Pancreas (tissue), 10 donors: Measurements from ENCODE around the gene RGL4. TPM values are rescaled to one million over a fixed set of nuclear protein-coding genes. Genes with fewer than 3 reads are reported as not detected.

Experiments used
- ATAC-seq, 4 donors: fragments of 200-7000 bp; cut with Tn5 transposase; one replicate each; pipeline versions ENCODE4 v1.8.0 to v1.9.1; 2020; ENCODE audit warnings: mild to moderate bottlenecking in 4 of 4, moderate library complexity in 4 of 4
- DNase-seq, 6 donors: peaks; one replicate each; pipeline ENCODE4 v3.0.0-alpha.2; 2020
- FAIRE-seq: peaks from 2 replicates; lab custom pipeline; 2012; peaks lifted over from hg19 to GRCh38; lab: Jason Lieb, UNC
- H3K27ac ChIP-seq, 4 donors: fragments of 200-600 bp; sonication (generic); 1 replicate in 3 of 4; 2 replicates in 1 of 4; pipeline versions ENCODE4 v1.5.0 to v1.8.0; 2020
- H3K27me3 ChIP-seq, 4 donors: fragments of 200-600 bp; one replicate each; pipeline ENCODE4 v1.8.0; 2021
- H3K36me3 ChIP-seq, 3 donors: fragments of 200-600 bp; sonication (generic) in 1 of 3; one replicate each; pipeline versions ENCODE4 v1.5.0 to v1.8.0; 2020 to 2021
- H3K4me1 ChIP-seq, 3 donors: fragments of 200-600 bp; one replicate each; pipeline ENCODE4 v1.8.0; 2021
- H3K4me3 ChIP-seq, 4 donors: fragments of 200-600 bp; sonication (generic) in 2 of 4; one replicate each; pipeline versions ENCODE4 v1.5.0 to v1.8.0; 2020 to 2021
- H3K9me3 ChIP-seq, 4 donors: fragments of 200-600 bp; one replicate each; pipeline ENCODE4 v1.8.0; 2021
- WGBS, 2 donors: extraction: QIAGEN DNeasy Blood & Tissue Kit; methylation state at CpG; one replicate each; pipeline ENCODE4 v1.1.7; 2013; 5-methylcytosine and 5-hydroxymethylcytosine counted together
- intact Hi-C, 3 donors: fragments of 100-400 bp; cut with DNase I; formaldehyde crosslinking; loops; one replicate each; pipeline versions ENCODE4 v1.11.1 to v1.14.2; 2022
- polyA plus RNA-seq, 2 donors: library from polyadenylated mRNA; stranded (reverse); fragments of 200-250 nt; gene quantifications; one replicate each; pipeline ENCODE4 v1.2.3, GENCODE V29; 2013
- total RNA-seq, 6 donors: library from RNA; stranded (reverse); fragmentation: NEBNext Ultra II Directional in 4 of 6; extraction: Animal tissue kit (Norgen Biotek cat#: 25700) in 4 of 6; gene quantifications; one replicate each; pipeline versions ENCODE4 v1.2.1 to v1.2.4, GENCODE V29; 2021 to 2023
- TF ChIP-seq, protein P1 (sequence below), 4 donors: fragments of 200-600 bp; sonication (generic) in 3 of 4; IDR thresholded peaks; one replicate each; pipeline versions ENCODE4 v1.5.0 to v1.8.0; 2021; ENCODE audit warnings: antibody characterized with exemption in 4 of 4
- donor health status: healthy with polysubstance abuse.
- donor health status: DM: no; HTN: no; CAD: no; lungs with moderate emphysema.
- donor health status: DM: no; HTN: no; CAD: no.
- donor health status: control.
- donor health status: control.
- donor health status: Bipolar disorder and iron deficiency.
- donor health status: DM: yes; HTN: yes; CAD: no.
- donor health status: DM: no; HTN: no; CAD: no.
- donor health status: DM: no; HTN: no; CAD: no.
- donor health status: DM: yes; HTN: yes; CAD: no.

RGL4 gene
- total and polyA plus RNA-seq, 8 donors = 0.42 to 0.95 (median 0.61) TPM; not detected in 4

GRCh38 chr22:23709107-23709506 lies 18.3 kb downstream of the RGL4 start:
- Histone ChIP-seq H3K4me3 (no peak overlapping the region), H3K4me1 (no peaks in the 10 kb centered on the region), H3K36me3 (peaks cover 8 to 49% (median 22%) of the 10 kb centered on the region in 3 donors), H3K27ac (no peak overlapping the region), H3K9me3 (no peaks in the 10 kb centered on the region), H3K27me3 (no peaks in the 10 kb centered on the region)
- TF ChIP-seq, protein P1, sequence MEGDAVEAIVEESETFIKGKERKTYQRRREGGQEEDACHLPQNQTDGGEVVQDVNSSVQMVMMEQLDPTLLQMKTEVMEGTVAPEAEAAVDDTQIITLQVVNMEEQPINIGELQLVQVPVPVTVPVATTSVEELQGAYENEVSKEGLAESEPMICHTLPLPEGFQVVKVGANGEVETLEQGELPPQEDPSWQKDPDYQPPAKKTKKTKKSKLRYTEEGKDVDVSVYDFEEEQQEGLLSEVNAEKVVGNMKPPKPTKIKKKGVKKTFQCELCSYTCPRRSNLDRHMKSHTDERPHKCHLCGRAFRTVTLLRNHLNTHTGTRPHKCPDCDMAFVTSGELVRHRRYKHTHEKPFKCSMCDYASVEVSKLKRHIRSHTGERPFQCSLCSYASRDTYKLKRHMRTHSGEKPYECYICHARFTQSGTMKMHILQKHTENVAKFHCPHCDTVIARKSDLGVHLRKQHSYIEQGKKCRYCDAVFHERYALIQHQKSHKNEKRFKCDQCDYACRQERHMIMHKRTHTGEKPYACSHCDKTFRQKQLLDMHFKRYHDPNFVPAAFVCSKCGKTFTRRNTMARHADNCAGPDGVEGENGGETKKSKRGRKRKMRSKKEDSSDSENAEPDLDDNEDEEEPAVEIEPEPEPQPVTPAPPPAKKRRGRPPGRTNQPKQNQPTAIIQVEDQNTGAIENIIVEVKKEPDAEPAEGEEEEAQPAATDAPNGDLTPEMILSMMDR (IDR thresholded peaks at IDR 0.05) = no peak
- DNase-seq (no peak), ATAC-seq (no peak), FAIRE-seq (no peak)
- intact Hi-C loops = no loop called here
- WGBS, 2 donors = 96 to 98% methylated on average over 2 of the region's 2 CpGs

DNA sequence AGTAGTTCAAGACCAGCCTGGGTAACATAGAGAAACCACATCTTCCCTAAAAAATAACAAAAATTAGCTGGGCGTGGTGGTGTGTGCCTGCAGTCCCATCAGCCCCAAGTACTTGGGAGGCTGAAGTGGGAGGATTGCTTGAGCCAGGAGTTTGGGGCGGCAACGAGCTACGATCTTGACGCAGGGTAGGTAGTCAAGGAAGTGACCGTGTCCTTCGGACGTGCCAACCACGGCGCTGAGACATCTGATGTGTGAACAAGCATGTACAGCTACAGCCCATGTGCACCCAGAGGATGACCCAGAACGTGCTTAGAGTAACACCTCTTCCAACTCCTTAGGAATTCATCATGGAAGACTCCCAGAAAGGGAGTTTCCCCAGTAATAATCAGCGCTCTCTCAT lies 21.4 kb downstream of the RGL4 start:
- H3K27me3 ChIP-seq = no peaks in the 10 kb centered on the region
- 94 to 96% methylated on average over 12 of the region's 12 CpGs for WGBS, 2 donors
- intact Hi-C loops = no loop called here
- H3K36me3 ChIP-seq = peaks cover 6 to 34% (median 12%) of the 10 kb centered on the region in 3 donors
- peaks cover 0 to 8% (median 0%) of the 10 kb centered on the region in 3 donors for H3K4me1 ChIP-seq
- FAIRE-seq = no peak
- H3K9me3 ChIP-seq = no peaks in the 10 kb centered on the region
- ATAC-seq = no peak
- TF ChIP-seq, protein P1 (IDR thresholded peaks at IDR 0.05) = no peak
- no peak overlapping the region for H3K4me3 ChIP-seq
- no peak overlapping the region for H3K27ac ChIP-seq
- peak in 1 of 6 donors; percentile 43 for DNase-seq

DNA sequence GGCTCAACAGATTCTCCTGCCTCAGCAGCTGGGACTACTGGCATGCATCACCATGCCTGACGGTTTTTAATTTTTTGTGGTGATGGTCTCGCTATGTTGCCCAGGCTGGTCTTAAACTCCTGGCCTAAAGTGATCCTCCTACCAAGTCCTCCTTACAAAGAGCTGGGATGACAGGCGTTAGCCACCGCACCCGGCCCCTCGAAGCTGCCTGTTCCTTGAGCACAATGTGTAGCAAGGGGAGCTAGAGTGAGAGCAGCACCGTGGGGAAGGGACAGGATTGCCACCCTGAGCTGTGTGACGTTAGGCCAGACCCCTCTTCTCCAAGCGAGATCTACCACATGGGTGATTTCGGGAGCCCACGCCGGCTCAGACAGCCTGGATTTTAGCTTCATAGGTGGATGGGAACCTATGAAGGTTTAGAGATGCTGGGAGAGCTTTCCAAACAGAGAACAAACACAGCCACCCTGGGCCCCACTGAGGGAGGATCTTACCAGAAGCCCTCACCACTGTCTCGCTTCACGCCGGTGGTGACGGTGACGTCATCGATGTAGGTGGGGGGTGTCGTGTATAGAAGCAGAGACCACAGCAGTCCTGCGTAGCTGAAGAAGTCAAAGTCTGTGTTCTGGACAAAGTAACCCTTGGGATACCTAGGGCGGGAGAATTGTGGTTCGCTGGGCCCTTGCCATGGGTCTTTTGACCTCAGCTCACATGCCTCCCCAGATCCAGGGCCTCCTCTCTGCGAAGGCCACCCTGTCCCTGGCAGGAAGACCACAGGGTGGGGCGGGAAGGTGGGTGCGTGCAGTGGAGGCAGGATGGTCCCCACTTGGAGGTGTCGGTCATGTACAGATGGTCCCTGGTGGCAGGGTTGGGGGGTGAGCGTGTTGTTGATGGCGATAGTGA lies 23.1 kb downstream of the RGL4 start:
- H3K4me3 ChIP-seq = no peak overlapping the region
- DNase-seq = peak in 2 of 6 donors; percentile 41 to 44
- intact Hi-C loops = no loop called here
- 90 to 96% methylated on average over 28 of the region's 28 CpGs for WGBS, 2 donors
- no peak overlapping the region for H3K27ac ChIP-seq
- peaks cover 0 to 8% (median 0%) of the 10 kb centered on the region in 3 donors for H3K4me1 ChIP-seq
- peaks cover under 1 to 18% (median 2%) of the 10 kb centered on the region in 3 donors for H3K36me3 ChIP-seq
- FAIRE-seq = no peak
- no peak for ATAC-seq
- TF ChIP-seq, protein P1 (IDR thresholded peaks at IDR 0.05) = no peak
- no peaks in the 10 kb centered on the region for H3K9me3 ChIP-seq
- H3K27me3 ChIP-seq = no peaks in the 10 kb centered on the region

DNA sequence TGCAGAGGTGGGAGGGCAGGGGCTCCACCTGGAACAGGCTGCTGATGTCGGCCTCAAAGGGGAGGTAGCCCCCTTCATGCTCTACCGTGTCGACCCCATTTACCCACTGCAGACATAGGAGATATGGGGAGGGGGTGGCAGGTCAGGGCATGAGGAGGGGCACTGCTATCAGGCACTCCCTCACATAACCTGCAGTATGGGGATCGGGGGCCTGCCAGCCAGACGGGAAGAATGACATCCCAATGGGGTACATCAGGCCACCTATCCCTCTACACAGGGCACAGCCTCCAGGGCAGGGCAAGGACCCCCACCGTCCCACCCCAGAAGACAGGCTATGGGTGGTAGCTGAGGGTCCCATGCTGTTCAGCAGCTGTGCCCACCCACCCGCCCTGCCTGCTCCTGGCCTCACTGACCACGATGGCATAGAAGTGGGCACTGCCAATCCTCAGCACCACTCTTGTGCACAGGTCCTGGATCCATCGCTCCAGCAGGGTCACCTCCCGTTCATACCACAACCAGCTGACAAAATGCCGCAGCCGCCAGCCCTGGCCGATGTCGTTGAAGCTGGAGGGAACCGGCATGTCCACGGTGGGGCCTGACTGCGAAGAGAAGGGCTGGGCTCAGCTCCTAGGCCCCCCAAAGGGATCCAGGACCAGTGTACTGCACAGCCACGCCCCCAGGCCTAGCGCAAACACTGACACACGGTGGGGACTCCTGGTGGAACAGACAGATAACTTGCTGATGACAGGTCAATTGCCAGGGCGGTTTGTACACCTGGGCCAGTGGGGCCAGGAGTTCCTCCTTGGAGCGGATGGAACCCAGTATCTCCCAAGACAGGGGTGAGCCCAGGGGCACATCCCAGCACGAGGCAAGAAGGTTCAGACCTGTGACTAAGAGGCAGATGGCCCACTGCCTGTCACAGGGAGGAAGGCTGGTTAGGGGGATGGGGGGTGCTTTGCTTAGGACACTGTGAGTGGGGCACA lies 24.1 kb downstream of the RGL4 start:
- 86 to 89% methylated on average over 23 of the region's 23 CpGs for WGBS, 2 donors
- peaks cover 0 to 12% (median 0%) of the 10 kb centered on the region in 3 donors for H3K36me3 ChIP-seq
- FAIRE-seq (no peak), DNase-seq (peak in 2 of 6 donors; percentile 46 to 64), ATAC-seq (no peak)
- H3K9me3 ChIP-seq = no peaks in the 10 kb centered on the region
- H3K27ac ChIP-seq = no peak overlapping the region
- H3K4me3 ChIP-seq = no peak overlapping the region
- intact Hi-C loops = no loop called here
- TF ChIP-seq, protein P1 (IDR thresholded peaks at IDR 0.05) = no peak
- H3K4me1 ChIP-seq = peaks cover 0 to 8% (median 0%) of the 10 kb centered on the region in 3 donors
- no peaks in the 10 kb centered on the region for H3K27me3 ChIP-seq
